ENCODE data around the gene TAF3. TPM values are rescaled to one million over a fixed set of nuclear protein-coding genes. Genes with fewer than 3 reads are reported as not detected.

TAF3 gene
- total and polyA plus RNA-seq, 2 experiments from 2014 or later = 4.1 to 6.4 TPM

DNA sequence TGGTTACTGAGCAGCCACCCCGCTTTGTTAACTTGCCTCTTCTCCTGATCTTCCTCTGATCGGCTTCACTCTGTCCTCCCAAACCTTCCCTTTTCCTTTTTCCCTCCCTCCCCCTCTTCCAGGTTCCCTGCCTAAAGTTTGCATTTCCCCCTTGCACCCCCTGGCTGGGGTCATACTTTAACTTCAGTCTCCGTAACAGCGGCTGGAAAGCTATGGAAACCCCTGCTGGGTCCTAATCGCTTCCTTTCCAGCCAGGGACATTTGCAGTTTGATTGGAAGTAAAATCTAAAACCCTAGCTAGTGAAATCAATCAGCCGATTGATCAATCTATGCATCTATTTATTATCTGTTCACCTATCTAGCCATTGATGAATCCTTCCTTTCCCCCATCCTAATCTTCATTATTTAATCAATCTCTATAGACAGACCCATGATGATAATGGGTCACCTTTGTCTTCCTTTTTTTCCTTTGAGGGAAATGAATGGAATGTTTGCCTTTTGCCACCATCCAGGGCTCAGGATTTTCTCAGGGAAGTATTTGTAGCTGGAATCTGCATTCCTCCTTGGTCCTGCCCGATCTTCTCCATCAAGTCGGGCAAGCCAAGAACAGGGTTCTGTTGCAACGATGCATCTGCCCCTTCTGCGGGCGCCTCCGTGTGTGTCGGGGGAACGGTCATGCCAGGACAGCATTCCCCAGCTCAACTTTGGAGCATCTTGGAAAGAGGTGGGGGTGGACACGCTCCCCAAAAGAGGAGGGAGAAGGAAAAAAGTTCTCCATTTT, 245.0 kb downstream of the TAF3 start:
- 64% methylated on average over 15 of the region's 15 CpGs for WGBS (ENCODE audit: low lambda C conversion rate, missing lambda C conversion rate)
- H3K4me3 ChIP-seq = no peak overlapping the region
- H4K20me1 ChIP-seq (ENCODE audit: insufficient read depth, poor library complexity, severe bottlenecking) = no peaks in the 10 kb centered on the region
- H3K27ac ChIP-seq = no peak overlapping the region
- no peaks in the 10 kb centered on the region for H3K9me3 ChIP-seq (ENCODE audit: low read depth)
- no peaks in the 10 kb centered on the region for H3K36me3 ChIP-seq (replicated peaks; ENCODE audit: insufficient read depth, low read depth)
- no peaks in the 10 kb centered on the region for H3K79me2 ChIP-seq
- H3K4me2 ChIP-seq = no peak overlapping the region
- DNase-seq (ENCODE audit: low spot score) = no peak
- TF ChIP-seq EZH2phosphoT487 (IDR thresholded peaks at IDR 0.05; ENCODE audit: low read depth, severe bottlenecking, unreplicated experiment) (no peak), EZH2 (IDR thresholded peaks at IDR 0.05; ENCODE audit: borderline replicate concordance) (no peak)
- TF ChIP-seq, protein P1, sequence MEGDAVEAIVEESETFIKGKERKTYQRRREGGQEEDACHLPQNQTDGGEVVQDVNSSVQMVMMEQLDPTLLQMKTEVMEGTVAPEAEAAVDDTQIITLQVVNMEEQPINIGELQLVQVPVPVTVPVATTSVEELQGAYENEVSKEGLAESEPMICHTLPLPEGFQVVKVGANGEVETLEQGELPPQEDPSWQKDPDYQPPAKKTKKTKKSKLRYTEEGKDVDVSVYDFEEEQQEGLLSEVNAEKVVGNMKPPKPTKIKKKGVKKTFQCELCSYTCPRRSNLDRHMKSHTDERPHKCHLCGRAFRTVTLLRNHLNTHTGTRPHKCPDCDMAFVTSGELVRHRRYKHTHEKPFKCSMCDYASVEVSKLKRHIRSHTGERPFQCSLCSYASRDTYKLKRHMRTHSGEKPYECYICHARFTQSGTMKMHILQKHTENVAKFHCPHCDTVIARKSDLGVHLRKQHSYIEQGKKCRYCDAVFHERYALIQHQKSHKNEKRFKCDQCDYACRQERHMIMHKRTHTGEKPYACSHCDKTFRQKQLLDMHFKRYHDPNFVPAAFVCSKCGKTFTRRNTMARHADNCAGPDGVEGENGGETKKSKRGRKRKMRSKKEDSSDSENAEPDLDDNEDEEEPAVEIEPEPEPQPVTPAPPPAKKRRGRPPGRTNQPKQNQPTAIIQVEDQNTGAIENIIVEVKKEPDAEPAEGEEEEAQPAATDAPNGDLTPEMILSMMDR (IDR thresholded peaks at IDR 0.05; ENCODE audit: poor library complexity) = no peak
- H3K9me2 ChIP-seq (replicated peaks; ENCODE audit: insufficient read depth) = no peaks in the 10 kb centered on the region
- peaks cover 56% of the 10 kb centered on the region for H3K27me3 ChIP-seq
- no peak overlapping the region for H2AFZ ChIP-seq
- peaks cover 11% of the 10 kb centered on the region for H3K4me1 ChIP-seq (ENCODE audit: insufficient read depth)

GRCh38 chr10:8063935-8064334, 245.6 kb downstream of the TAF3 start:
- H3K9me2 ChIP-seq (replicated peaks; ENCODE audit: insufficient read depth) = no peaks in the 10 kb centered on the region
- H3K79me2 ChIP-seq = no peaks in the 10 kb centered on the region
- peaks cover 11% of the 10 kb centered on the region for H3K4me1 ChIP-seq (ENCODE audit: insufficient read depth)
- peaks cover 53% of the 10 kb centered on the region for H3K27me3 ChIP-seq
- no peak overlapping the region for H3K4me2 ChIP-seq
- no peak for TF ChIP-seq EZH2phosphoT487 (IDR thresholded peaks at IDR 0.05; ENCODE audit: low read depth, severe bottlenecking, unreplicated experiment)
- TF ChIP-seq EZH2 (IDR thresholded peaks at IDR 0.05; ENCODE audit: borderline replicate concordance) = no peak
- TF ChIP-seq, protein P1 (IDR thresholded peaks at IDR 0.05; ENCODE audit: poor library complexity) = no peak
- 77% methylated on average over 13 of the region's 13 CpGs for WGBS (ENCODE audit: low lambda C conversion rate, missing lambda C conversion rate)
- no peaks in the 10 kb centered on the region for H4K20me1 ChIP-seq (ENCODE audit: insufficient read depth, poor library complexity, severe bottlenecking)
- H3K36me3 ChIP-seq (replicated peaks; ENCODE audit: insufficient read depth, low read depth) = no peaks in the 10 kb centered on the region
- no peak overlapping the region for H3K4me3 ChIP-seq
- H3K9me3 ChIP-seq (ENCODE audit: low read depth) = no peaks in the 10 kb centered on the region
- no peak overlapping the region for H2AFZ ChIP-seq
- H3K27ac ChIP-seq = no peak overlapping the region
- no peak for DNase-seq (ENCODE audit: low spot score)

DNA sequence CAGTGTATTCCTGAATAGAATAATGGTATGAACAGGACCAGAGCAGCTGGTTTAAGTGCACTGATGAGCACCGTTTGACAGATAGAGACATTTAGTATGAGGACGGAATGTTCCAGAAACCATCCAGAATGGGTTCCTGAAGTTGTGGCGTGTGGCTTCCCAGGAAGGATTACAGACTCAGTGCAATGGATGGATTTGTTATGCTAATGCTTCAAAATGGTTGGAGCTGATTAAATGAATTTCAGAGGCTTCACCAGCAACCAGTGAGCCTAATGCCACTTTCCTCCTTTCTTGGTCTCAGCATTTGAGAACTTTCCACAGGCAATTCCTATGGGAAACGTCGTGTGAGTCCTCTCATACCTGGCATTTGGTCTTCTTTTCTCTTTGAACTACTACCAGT, 246.1 kb downstream of the TAF3 start:
- TF ChIP-seq, protein P1 (IDR thresholded peaks at IDR 0.05; ENCODE audit: poor library complexity) = no peak
- TF ChIP-seq EZH2 (IDR thresholded peaks at IDR 0.05; ENCODE audit: borderline replicate concordance) = no peak
- TF ChIP-seq EZH2phosphoT487 (IDR thresholded peaks at IDR 0.05; ENCODE audit: low read depth, severe bottlenecking, unreplicated experiment) = no peak
- Histone ChIP-seq H3K4me1 (ENCODE audit: insufficient read depth) (peaks cover 11% of the 10 kb centered on the region), H3K36me3 (replicated peaks; ENCODE audit: insufficient read depth, low read depth) (no peaks in the 10 kb centered on the region), H2AFZ (no peak overlapping the region), H3K79me2 (no peaks in the 10 kb centered on the region), H3K9me3 (ENCODE audit: low read depth) (no peaks in the 10 kb centered on the region), H3K9me2 (replicated peaks; ENCODE audit: insufficient read depth) (no peaks in the 10 kb centered on the region), H3K27ac (no peak overlapping the region), H3K27me3 (peaks cover 48% of the 10 kb centered on the region), H3K4me2 (no peak overlapping the region), H4K20me1 (ENCODE audit: insufficient read depth, poor library complexity, severe bottlenecking) (no peaks in the 10 kb centered on the region), H3K4me3 (no peak overlapping the region)
- 55% methylated on average over 5 of the region's 5 CpGs for WGBS (ENCODE audit: low lambda C conversion rate, missing lambda C conversion rate)
- DNase-seq (ENCODE audit: low spot score) = no peak

All from hepatocyte (in vitro differentiated cells).